ENCODE data around the gene LY9.

Gene LY9

DNA sequence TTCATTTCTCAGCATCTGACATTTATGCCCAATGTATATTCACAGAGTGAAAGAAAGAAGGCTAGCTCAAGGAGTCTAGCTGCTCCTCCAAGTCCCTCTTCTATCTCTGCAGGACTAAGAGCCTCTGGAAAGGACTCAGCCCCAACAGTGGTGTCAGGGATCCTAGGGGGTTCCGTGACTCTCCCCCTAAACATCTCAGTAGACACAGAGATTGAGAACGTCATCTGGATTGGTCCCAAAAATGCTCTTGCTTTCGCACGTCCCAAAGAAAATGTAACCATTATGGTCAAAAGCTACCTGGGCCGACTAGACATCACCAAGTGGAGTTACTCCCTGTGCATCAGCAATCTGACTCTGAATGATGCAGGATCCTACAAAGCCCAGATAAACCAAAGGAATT is 3.7 kb downstream of the LY9 start:
- no peak overlapping the region for H3K4me3 ChIP-seq (ENCODE audit: low read depth, low read length)

DNA sequence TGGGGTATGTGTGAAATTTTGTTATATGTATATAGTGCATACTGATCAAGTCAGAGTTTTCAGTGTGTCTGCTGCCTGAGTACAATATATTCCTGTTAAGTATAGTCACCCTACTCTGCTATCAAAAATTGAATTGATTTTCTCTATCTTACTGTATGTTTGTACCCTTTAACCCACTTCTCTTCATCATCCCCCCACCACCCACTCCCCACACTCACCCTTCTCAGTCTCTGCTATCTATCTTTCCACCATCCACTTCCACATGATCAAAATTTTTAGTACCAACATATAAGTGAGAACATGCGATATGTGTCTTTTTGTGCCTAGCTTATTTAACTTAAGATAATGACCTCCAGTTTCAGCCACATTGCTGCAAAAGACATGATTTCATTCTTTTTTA is 4.2 kb downstream of the LY9 start:
- peaks cover 95% of the 10 kb centered on the region for H3K27me3 ChIP-seq (ENCODE audit: insufficient read depth, low read depth, severe bottlenecking)
- H3K4me3 ChIP-seq (ENCODE audit: low read depth, low read length) = no peak overlapping the region
- no peaks in the 10 kb centered on the region for H3K9me3 ChIP-seq (ENCODE audit: severe bottlenecking)
- TF ChIP-seq, protein P1, sequence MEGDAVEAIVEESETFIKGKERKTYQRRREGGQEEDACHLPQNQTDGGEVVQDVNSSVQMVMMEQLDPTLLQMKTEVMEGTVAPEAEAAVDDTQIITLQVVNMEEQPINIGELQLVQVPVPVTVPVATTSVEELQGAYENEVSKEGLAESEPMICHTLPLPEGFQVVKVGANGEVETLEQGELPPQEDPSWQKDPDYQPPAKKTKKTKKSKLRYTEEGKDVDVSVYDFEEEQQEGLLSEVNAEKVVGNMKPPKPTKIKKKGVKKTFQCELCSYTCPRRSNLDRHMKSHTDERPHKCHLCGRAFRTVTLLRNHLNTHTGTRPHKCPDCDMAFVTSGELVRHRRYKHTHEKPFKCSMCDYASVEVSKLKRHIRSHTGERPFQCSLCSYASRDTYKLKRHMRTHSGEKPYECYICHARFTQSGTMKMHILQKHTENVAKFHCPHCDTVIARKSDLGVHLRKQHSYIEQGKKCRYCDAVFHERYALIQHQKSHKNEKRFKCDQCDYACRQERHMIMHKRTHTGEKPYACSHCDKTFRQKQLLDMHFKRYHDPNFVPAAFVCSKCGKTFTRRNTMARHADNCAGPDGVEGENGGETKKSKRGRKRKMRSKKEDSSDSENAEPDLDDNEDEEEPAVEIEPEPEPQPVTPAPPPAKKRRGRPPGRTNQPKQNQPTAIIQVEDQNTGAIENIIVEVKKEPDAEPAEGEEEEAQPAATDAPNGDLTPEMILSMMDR (IDR thresholded peaks at IDR 0.05; ENCODE audit: low read depth, low read length) = no peak
- DNase-seq = no peak
- no peaks in the 10 kb centered on the region for H3K36me3 ChIP-seq
- no peak overlapping the region for H3K27ac ChIP-seq

More for the DNA sequence above, 3.7 kb downstream of the LY9 start:
- Histone ChIP-seq H3K36me3 (no peaks in the 10 kb centered on the region), H3K9me3 (ENCODE audit: severe bottlenecking) (no peaks in the 10 kb centered on the region), H3K27ac (no peak overlapping the region), H3K27me3 (ENCODE audit: insufficient read depth, low read depth, severe bottlenecking) (peaks cover 98% of the 10 kb centered on the region)
- TF ChIP-seq, protein P1 (IDR thresholded peaks at IDR 0.05; ENCODE audit: low read depth, low read length) = no peak
- DNase-seq = no peak

DNA sequence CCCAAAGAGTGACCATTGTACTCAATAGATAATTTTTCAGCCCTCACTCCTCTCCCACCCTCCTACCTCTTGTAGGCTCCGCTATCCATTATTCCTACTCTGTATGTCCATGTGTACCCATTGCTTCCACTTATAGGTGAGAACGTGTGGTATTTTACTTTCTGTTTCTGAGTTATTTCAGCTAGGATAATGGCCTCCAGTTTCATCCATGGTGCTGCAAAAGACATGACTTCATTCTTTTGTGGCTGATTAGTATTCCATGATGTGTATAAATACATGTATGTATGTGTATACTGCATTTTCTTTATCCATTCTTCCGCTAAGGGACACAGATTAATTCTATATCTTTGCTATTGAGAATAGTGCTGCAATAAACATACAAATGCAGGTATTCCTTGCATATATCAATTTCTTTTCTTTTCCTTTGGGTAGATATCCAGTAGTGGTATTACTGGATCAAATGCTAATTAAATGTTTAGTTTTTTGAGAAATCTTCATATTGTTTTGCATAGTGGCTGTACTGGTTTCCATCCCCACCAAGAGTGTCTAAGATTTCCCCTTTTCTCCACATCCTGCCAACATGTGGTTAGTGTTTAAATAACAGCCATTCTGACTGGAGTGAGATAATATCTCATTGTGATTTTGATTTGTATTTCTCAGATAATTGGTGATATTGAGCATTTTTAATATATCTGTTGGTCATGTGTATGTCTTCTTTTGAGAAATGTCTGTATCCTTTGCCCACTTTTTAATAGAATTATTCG is 4.9 kb downstream of the LY9 start:
- Histone ChIP-seq H3K4me3 (ENCODE audit: low read depth, low read length) (no peak overlapping the region), H3K36me3 (no peaks in the 10 kb centered on the region), H3K27ac (no peak overlapping the region), H3K9me3 (ENCODE audit: severe bottlenecking) (no peaks in the 10 kb centered on the region), H3K27me3 (ENCODE audit: insufficient read depth, low read depth, severe bottlenecking) (peaks cover 88% of the 10 kb centered on the region)
- TF ChIP-seq, protein P1 (IDR thresholded peaks at IDR 0.05; ENCODE audit: low read depth, low read length) = no peak
- DNase-seq = no peak

DNA sequence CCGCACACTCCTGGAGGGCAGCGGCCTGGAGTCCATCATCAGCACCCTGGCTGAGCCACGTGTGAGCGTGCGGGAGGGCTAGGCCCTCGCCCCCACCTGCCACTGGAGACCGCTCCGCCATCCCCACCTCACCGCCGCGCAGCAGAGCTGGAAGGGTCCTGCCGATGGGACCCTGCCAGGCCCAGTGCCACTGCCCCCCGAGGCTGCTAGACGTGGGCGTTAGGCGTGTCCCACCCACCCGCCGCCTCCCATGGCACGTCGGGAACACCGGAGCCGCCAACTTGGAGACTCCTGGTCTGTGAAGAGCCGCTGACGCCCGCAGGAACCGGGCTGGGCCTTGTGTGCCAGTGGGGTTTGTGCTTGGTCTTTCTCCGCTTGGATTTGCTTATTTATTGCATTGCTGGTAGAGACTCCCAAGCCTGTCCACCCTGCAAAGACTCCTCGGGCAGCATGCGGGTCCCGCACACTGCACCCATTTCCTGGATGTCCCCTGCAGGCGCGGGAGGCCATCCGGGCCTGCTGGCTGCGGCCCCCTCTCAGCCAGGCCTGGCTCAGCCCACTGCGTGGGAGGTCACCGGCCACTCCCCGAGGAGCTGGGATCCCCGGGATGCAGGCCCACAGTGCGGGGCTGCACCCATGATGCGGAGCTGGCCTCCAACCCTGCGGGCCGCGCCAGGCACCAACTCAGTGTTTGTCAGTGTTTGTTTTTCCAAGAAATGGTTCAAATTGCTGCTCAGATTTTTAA is 6.0 kb downstream of the LY9 start:
- peaks cover under 1% of the 10 kb centered on the region for H3K9me3 ChIP-seq (ENCODE audit: severe bottlenecking)
- DNase-seq = no peak
- no peak overlapping the region for H3K27ac ChIP-seq
- TF ChIP-seq, protein P1 (IDR thresholded peaks at IDR 0.05; ENCODE audit: low read depth, low read length) = no peak
- no peaks in the 10 kb centered on the region for H3K36me3 ChIP-seq
- H3K27me3 ChIP-seq (ENCODE audit: insufficient read depth, low read depth, severe bottlenecking) = peaks cover 76% of the 10 kb centered on the region
- H3K4me3 ChIP-seq (ENCODE audit: low read depth, low read length) = no peak overlapping the region

DNA sequence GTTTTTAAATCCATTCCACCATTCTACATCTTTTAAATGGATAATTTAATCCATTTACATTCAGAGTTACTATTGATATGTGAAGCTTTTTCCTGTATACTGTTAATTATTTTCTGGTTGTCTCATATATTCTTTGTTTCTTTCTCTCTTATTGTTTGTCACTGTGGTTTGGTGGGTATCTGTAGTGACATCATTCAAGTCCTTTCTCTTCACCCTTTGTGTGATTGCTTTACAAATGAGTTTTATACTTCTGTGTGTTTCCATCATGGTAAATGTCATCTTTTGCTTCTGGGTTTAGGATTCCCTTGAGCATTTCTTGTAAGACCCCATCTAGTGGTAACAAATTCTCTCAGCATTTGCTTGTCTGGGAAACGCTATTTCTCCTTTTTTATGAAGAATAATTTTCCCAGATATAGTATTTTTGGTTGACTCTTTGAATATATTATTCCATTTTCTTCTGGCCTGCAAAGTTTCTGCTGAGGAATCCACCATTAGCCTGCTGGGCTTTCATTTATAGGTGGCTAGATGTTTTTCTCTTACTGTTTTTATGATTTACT is 10.2 kb downstream of the LY9 start:
- peaks cover 69% of the 10 kb centered on the region for H3K27me3 ChIP-seq (ENCODE audit: insufficient read depth, low read depth, severe bottlenecking)
- no peak for DNase-seq
- peaks cover 8% of the 10 kb centered on the region for H3K9me3 ChIP-seq (ENCODE audit: severe bottlenecking)
- H3K4me3 ChIP-seq (ENCODE audit: low read depth, low read length) = no peak overlapping the region
- no peaks in the 10 kb centered on the region for H3K36me3 ChIP-seq
- no peak overlapping the region for H3K27ac ChIP-seq
- TF ChIP-seq, protein P1 (IDR thresholded peaks at IDR 0.05; ENCODE audit: low read depth, low read length) = no peak
